ENCODE results near the gene PARP14.
"Not testable (repeated sequence)": the region's sequence is repeated elsewhere in the genome, so short reads cannot be mapped to it uniquely, and the experiment has no call there.

PARP14 gene, protein sequence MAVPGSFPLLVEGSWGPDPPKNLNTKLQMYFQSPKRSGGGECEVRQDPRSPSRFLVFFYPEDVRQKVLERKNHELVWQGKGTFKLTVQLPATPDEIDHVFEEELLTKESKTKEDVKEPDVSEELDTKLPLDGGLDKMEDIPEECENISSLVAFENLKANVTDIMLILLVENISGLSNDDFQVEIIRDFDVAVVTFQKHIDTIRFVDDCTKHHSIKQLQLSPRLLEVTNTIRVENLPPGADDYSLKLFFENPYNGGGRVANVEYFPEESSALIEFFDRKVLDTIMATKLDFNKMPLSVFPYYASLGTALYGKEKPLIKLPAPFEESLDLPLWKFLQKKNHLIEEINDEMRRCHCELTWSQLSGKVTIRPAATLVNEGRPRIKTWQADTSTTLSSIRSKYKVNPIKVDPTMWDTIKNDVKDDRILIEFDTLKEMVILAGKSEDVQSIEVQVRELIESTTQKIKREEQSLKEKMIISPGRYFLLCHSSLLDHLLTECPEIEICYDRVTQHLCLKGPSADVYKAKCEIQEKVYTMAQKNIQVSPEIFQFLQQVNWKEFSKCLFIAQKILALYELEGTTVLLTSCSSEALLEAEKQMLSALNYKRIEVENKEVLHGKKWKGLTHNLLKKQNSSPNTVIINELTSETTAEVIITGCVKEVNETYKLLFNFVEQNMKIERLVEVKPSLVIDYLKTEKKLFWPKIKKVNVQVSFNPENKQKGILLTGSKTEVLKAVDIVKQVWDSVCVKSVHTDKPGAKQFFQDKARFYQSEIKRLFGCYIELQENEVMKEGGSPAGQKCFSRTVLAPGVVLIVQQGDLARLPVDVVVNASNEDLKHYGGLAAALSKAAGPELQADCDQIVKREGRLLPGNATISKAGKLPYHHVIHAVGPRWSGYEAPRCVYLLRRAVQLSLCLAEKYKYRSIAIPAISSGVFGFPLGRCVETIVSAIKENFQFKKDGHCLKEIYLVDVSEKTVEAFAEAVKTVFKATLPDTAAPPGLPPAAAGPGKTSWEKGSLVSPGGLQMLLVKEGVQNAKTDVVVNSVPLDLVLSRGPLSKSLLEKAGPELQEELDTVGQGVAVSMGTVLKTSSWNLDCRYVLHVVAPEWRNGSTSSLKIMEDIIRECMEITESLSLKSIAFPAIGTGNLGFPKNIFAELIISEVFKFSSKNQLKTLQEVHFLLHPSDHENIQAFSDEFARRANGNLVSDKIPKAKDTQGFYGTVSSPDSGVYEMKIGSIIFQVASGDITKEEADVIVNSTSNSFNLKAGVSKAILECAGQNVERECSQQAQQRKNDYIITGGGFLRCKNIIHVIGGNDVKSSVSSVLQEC (N-terminal part only)

DNA sequence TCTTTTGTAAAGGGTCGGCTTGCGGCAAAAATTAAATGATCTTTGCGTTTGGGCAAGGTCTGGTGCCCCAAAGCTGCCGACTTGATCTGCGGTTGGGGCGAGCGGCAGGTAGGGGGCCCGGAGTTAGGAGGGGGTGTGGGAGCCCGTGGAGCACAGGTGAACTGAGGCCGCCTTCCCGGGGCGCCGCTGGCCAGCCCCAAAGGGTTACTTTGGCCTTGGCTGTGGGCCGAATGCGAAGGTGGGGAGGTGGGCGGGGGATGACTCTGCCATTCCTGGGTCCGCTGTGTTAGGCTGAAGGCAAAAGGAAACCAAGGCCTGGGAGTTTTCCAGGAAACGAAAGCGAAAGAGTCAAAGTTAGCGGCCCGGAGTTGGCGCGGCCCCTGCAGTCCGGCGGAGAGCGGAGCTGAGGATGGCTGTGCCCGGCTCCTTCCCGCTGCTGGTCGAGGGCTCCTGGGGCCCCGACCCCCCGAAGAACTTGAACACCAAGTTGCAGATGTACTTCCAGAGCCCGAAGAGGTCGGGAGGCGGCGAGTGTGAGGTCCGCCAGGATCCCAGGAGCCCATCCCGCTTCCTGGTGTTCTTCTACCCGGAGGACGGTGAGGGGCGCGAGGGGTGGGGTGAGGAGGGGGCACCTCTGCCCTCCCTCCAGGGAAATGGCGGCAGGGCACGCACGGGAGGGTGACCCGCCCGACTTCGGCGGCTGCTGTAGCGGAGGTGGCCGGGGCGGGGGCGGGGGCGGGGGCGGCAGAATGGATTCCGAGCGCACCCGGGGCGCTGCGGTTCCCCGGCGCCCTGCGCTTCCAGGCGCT lies at the start of gene PARP14:
TSS of gene PARP14 (plus strand) at position 365 of the 809 bp plus-strand sequence. CDS start at position 410, 45 bp downstream.
- DNase-seq (ENCODE audit: low spot score): peak; percentile 62

DNA sequence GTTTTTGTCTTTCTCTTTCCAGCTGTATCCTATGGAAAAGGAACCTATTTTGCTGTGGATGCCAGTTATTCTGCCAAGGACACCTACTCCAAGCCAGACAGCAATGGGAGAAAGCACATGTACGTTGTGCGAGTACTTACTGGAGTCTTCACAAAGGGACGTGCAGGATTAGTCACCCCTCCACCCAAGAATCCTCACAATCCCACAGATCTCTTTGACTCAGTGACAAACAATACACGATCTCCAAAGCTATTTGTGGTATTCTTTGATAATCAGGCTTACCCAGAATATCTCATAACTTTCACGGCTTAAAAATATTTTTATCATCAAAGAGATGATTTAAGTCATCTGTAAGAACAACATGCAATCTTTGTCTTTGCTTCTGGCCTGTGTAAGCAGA lies 44.9 kb upstream of the PARP14 start:
- DNase-seq (ENCODE audit: low spot score): no peak

DNA sequence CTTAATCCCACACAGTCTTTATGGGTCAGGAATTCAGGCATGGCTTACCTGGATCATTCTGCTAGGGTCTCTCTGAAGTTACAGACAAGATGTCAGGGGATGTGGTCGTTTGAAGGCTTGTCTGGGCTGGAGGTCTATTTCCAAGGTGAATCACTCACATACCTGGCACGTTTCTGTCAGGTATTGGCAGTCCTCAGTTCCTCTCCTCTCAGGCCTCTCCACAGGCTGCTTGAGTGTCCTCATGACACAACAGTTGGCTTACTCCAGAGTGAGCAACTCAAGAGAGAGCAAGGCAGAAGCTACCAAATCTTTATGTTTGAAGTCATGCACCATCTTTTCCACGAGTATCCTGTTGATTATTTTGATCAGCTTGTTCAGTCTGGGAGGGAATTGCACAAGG lies 43.9 kb upstream of the PARP14 start:
- no peak for DNase-seq (ENCODE audit: low spot score)

DNA sequence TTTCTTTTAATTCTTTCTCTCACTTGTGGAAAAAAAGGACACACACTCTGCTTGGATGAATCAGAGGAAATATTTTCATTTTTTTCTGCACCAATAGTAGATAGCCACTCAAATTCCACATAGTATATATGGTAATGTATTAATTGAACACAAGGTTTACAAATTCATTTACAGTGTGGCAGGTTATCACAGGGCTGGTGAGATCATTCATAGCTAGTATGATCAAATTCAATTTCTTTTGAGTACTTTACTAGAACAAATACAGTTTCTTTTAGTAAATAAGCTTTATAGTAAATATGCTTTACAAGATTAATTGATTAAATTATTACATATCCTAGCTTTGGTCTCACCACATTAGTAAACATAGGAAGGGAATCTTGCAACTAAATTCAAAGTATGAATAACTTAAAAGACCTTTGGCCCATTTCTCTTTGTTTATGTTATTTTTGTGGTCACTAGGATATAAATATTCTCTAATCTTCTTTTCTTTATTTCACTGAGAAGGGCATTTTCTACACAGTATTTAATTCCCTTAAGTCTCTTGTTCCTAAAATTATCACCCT lies 40.1 kb upstream of the PARP14 start:
- DNase-seq (ENCODE audit: low spot score): no peak

GRCh38 chr3:122642935-122643334 lies 37.7 kb upstream of the PARP14 start:
- no peak for DNase-seq (ENCODE audit: low spot score)

- DNase-seq (ENCODE audit: low spot score): peak; percentile 30
Measured at GRCh38 chr3:122646146-122646988, 34.3 kb upstream of the PARP14 start.

DNA sequence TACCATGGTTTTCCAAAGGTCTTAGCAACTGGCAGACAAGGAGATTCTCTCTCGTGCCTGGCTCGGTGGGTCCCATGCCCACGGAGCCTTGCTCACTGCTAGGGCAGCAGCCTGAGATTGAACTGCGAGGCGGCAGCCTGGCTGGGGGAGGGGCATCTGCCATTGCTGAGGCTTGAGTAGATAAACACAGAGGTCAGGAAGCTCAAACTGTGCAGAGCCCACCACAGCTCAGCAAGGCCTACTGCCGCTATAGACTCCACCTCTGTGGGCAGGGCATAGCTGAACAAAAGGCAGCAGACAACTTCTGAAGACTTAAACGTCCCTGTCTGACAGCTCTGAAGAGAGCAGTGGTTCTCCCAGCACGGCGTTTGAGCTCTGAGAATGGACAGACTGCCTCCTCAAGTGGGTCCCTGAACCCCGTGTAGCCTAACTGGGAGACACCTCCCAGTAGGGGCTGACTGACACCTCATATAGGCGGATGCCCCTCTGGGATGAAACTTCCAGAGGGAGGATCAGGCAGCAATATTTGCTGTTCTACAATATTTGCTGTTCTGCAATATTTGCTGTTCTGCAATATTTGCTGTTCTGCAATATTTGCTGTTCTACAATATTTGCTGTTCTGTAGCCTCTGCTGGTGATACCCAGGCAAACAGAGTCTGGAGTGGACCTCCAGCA lies 29.3 kb upstream of the PARP14 start:
- not testable (repeated sequence) for DNase-seq (ENCODE audit: low spot score)

DNA sequence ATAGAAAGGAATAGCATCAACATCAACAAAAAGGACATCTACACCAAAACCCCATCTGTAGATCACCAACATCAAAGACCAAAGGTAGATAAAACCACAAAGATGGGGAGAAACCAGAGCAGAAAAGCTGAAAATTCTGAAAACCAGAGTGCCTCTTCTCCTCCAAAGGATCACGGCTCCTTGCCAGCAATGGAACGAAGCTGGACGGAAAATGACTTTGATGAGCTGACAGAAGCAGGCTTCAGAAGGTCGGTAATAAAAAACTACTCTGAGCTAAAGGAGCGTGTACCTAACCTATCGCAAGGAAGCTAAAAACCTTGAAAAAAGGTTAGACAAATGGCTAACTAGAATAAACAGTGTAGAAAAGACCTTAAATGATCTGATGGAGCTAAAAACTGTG lies 28.7 kb upstream of the PARP14 start:
- not testable (repeated sequence) for DNase-seq (ENCODE audit: low spot score)

GRCh38 chr3:122658336-122658735 lies 22.3 kb upstream of the PARP14 start:
- not testable (repeated sequence) for DNase-seq (ENCODE audit: low spot score)

DNA sequence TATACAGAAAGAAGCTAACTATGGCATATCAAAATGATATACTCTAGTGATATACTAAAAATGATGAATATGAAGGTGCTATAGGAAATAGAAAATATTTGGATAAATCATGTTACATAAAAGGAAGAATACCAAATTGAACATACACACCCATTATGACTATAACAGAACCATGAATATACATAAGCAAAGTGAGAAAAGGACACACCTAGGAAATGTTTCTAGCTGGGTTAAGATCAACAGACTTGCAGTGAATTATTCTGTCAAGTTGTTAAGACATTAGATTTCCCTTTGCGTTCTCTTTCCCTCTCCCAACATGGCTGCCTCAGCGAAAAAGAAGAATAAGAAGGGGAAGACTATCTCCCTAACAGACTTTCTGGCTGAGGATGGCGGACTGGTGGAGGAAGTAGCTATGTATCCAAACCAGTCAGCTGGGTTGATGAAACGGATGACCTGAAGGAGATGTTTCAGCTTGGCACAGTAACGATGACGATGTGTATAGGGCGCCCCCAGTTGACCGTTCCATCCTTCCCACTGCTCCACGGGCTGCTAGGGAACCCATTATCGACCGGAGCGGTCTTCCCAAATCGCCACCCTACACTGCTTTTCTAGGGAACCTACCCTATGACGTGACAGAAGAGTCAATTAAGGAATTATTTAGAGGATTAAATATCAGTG lies 20.2 kb upstream of the PARP14 start:
- DNase-seq (ENCODE audit: low spot score): no peak

- no peak for DNase-seq (ENCODE audit: low spot score)
Measured at GRCh38 chr3:122661633-122662032, 19.0 kb upstream of the PARP14 start.

DNA sequence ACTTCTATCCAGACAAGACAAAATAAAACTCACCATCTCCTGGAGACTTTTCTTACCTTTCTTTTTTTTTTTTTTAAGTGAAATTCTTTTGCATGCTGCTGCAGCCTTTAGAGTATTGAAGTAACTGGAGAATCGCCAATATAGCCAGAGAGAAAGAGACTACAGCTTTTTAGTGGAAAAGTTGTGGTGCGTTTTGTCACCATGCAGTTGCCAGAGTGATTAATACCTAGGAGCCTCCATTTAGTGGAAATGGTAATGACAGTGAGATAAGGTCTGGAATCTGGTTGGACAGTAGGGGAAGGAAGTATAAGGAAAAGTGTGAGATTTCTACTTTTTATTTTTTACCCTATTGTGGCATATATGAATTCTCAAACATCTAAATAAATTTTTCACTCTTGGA lies 18.1 kb upstream of the PARP14 start:
- DNase-seq (ENCODE audit: low spot score): no peak

- no peak for DNase-seq (ENCODE audit: low spot score)
Measured at GRCh38 chr3:122665226-122665786, 15.3 kb upstream of the PARP14 start.

DNA sequence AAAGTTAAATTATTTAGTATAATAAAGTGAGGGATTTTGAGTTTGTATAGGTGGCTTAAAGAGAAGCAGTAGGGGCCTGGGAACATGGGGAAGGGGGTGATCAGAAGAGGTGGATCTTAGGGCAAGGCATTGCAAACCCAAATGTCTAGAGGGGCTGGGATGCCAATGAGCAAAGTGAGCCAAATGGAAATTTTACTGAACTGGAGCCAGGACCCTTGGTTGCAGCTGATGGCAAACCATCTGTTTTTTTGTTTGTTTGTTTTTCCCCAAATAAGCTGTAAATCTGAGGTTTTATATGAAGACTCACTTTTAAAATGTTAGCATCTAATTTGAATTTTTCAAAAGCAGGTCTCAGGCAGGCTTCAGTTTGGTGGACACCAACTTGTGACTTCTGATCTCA lies 14.8 kb upstream of the PARP14 start:
- DNase-seq (ENCODE audit: low spot score): no peak

GRCh38 chr3:122668930-122669730 lies 11.5 kb upstream of the PARP14 start:
- no peak for DNase-seq (ENCODE audit: low spot score)

DNA sequence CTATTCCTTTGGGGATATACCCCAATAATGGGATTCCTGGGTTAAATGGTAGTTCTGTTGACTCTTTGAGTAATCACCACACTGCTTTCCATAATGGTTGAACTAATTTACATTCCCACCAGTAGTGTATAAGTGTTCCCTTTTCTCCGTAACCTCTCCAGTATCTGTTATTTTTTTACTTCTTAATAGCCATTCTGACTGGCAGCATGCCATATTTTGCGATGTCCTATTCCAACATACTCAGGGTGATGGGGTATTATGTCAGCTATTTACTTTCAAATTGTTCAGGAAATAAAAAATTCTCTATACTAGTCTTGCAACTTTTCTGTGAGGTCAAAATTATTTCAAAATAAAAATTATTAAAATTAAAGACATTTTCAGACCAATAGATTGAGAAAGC lies 9.1 kb upstream of the PARP14 start:
- DNase-seq (ENCODE audit: low spot score): no peak

DNA sequence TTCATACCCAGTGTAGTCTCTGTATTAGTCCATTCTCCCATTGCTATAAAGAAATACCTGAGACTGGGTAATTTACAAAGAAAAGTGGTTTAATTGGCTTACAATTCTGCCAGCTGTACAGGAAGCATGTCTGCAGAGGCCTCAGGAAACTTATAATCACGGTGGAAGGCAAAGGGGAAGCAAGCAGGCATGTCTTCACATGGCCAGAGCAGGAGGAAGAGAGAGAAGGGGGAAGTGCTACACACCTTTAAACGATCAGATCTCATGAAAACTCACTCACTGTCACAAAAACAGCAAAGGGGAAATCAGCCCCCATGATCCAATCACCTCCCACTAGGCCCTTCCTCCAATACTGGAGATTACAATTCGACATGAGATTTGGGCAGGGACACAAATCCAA lies 6.3 kb upstream of the PARP14 start:
- DNase-seq (ENCODE audit: low spot score): no peak

- DNase-seq (ENCODE audit: low spot score): no peak
Measured at GRCh38 chr3:122676759-122677158, 3.9 kb upstream of the PARP14 start.
